Measurements from ENCODE around the gene RYR1. TPM values are rescaled to one million over a fixed set of nuclear protein-coding genes. Genes with fewer than 3 reads are reported as not detected.

Gene RYR1
- total RNA-seq, 6 experiments from 2014 or later, result 0.12 to 1.1 (median 0.49) TPM

DNA sequence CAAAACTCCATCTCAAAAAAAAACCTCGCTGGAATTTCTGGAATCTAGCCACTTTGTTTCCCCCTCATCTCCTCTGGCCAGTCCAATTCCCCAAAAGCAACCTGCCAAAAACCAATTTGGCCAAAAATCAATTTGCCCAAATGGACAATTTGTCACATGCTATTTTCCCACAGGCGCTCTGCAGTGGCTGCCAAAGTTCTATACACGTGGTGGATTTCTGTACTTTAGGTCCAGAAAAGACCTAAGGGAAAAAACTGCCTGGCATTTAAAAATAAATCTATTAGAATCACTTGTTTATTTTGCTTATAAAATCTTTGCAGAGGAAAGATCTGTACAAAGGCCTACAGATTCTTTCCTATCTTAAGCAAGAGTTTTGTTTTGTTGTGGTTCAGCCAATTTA, 104.9 kb downstream of the RYR1 start:
- H3K9me3 ChIP-seq, result no peaks in the 10 kb centered on the region
- no peak overlapping the region for H3K27ac ChIP-seq
- H3K36me3 ChIP-seq, result no peaks in the 10 kb centered on the region
- WGBS (ENCODE audit: insufficient coverage, low coverage, low lambda C conversion rate, missing lambda C conversion rate), result 37% methylated on average over 3 of the region's 3 CpGs
- TF ChIP-seq, protein P1, sequence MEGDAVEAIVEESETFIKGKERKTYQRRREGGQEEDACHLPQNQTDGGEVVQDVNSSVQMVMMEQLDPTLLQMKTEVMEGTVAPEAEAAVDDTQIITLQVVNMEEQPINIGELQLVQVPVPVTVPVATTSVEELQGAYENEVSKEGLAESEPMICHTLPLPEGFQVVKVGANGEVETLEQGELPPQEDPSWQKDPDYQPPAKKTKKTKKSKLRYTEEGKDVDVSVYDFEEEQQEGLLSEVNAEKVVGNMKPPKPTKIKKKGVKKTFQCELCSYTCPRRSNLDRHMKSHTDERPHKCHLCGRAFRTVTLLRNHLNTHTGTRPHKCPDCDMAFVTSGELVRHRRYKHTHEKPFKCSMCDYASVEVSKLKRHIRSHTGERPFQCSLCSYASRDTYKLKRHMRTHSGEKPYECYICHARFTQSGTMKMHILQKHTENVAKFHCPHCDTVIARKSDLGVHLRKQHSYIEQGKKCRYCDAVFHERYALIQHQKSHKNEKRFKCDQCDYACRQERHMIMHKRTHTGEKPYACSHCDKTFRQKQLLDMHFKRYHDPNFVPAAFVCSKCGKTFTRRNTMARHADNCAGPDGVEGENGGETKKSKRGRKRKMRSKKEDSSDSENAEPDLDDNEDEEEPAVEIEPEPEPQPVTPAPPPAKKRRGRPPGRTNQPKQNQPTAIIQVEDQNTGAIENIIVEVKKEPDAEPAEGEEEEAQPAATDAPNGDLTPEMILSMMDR (IDR thresholded peaks at IDR 0.05), result no peak
- no peak for TF ChIP-seq POLR2A (IDR thresholded peaks at IDR 0.05)
- H3K4me3 ChIP-seq, result no peak overlapping the region
- DNase-seq (no peak), ATAC-seq (no peak)
- H3K27me3 ChIP-seq, result no peaks in the 10 kb centered on the region
- no peaks in the 10 kb centered on the region for H3K4me1 ChIP-seq
- intact Hi-C loops (cut with DNase I), result no loop called here

DNA sequence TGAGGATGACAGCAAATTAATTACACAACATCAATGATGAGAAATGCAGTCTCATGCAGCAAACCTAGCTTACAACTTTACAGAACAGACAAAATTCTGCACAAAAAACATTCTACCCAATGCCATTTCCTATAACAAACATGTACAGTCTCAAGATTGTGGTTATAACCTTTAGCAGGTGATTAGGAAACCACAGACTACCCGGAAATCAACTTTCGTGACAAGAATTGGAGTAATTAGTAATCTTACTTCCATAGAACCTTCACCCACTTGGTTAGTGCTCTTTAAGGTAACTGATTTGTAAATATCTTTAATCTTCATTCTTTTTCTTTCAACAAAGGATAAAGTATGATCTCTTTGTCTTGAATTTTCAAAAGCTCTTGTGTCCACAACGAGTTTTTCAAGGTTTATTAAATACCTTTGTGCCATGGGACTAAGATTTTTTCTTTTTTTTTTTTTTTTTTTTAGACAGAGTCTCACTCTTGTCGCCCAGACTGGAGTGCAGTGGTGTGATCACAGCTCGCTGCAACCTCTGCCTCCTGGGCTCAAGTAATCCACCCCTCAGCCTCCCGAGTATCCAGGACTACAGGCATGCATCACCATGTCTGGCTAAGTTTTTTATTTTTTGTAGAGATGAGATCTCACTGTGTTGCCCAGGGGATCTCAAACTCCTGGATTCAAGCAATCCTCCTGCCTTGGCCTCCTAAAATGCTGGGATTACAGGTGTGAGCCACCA, 105.5 kb downstream of the RYR1 start:
- Histone ChIP-seq H3K27me3 (no peaks in the 10 kb centered on the region), H3K36me3 (no peaks in the 10 kb centered on the region), H3K27ac (no peak overlapping the region), H3K4me3 (no peak overlapping the region), H3K4me1 (no peaks in the 10 kb centered on the region), H3K9me3 (no peaks in the 10 kb centered on the region)
- no peak for DNase-seq
- TF ChIP-seq POLR2A (IDR thresholded peaks at IDR 0.05), result no peak
- TF ChIP-seq, protein P1 (IDR thresholded peaks at IDR 0.05), result no peak
- no peak for ATAC-seq
- 60% methylated on average over 6 of the region's 6 CpGs for WGBS (ENCODE audit: insufficient coverage, low coverage, low lambda C conversion rate, missing lambda C conversion rate)
- intact Hi-C loops (cut with DNase I), result no loop called here

DNA sequence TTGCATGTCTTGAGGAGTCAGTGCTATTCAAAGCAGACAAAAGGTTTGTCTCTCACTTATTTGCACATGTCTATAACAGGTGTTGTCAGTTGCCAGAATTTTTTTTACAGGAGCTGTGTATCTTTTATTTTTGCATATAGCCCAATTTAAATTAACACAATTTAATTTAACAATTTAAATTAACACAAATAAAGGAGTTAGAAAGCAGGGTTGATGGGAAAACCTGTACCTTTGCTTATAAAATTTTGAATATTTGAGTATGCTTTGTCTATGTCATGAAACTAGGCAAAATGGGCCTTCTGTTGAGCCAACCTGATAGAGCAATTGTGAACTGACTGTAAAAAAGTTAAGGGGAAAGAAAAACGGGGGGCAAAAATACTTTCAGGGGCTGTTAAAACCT, 106.3 kb downstream of the RYR1 start:
- intact Hi-C loops (cut with DNase I), result no loop called here
- H3K27ac ChIP-seq, result no peak overlapping the region
- 23% methylated on average over 1 of the region's 1 CpG for WGBS (ENCODE audit: insufficient coverage, low coverage, low lambda C conversion rate, missing lambda C conversion rate)
- DNase-seq (no peak), ATAC-seq (no peak)
- H3K4me3 ChIP-seq, result no peak overlapping the region
- TF ChIP-seq POLR2A (IDR thresholded peaks at IDR 0.05), result no peak
- TF ChIP-seq, protein P1 (IDR thresholded peaks at IDR 0.05), result no peak
- H3K4me1 ChIP-seq, result no peaks in the 10 kb centered on the region
- no peaks in the 10 kb centered on the region for H3K9me3 ChIP-seq
- no peaks in the 10 kb centered on the region for H3K27me3 ChIP-seq
- no peaks in the 10 kb centered on the region for H3K36me3 ChIP-seq

DNA sequence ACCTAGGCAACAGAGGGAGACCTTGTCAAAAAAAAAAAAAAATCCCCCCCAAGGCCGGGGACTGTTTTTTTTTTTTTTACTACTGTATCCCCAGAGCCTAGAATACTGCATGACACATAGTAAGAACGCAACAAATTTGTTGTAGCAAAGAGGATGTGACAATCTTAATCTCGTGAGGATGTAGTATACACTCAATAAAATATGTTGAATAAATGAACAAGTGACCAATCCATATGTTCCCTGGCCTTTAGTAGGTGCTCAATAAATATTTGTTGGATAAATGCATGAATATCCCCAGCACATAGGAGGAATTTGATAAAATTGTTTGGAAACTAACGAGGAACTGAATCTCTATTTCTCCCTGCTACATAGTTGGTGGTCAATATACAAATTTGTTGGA, 108.5 kb downstream of the RYR1 start:
- Histone ChIP-seq H3K4me3 (no peak overlapping the region), H3K36me3 (no peaks in the 10 kb centered on the region), H3K27me3 (no peaks in the 10 kb centered on the region), H3K4me1 (no peaks in the 10 kb centered on the region), H3K27ac (no peak overlapping the region), H3K9me3 (no peaks in the 10 kb centered on the region)
- intact Hi-C loops (cut with DNase I), result no loop called here
- ATAC-seq (no peak), DNase-seq (no peak)
- TF ChIP-seq POLR2A (IDR thresholded peaks at IDR 0.05), result no peak
- TF ChIP-seq, protein P1 (IDR thresholded peaks at IDR 0.05), result no peak
- 81% methylated on average over 4 of the region's 4 CpGs for WGBS (ENCODE audit: insufficient coverage, low coverage, low lambda C conversion rate, missing lambda C conversion rate)

Data from right lobe of liver (tissue), 6 donors.